SK-N-SH treated with all-trans-retinoic acid at 6 μM for 48 hours (cell line): Measurements from ENCODE around the gene RBKS.

ENCODE experiments used
- ATAC-seq: fragments of 200-7000 bp; cut with Tn5 transposase; 3 replicates; pipeline ENCODE4 v1.9.1; 2020; ENCODE audit warnings: mild to moderate bottlenecking, moderate library complexity
- ARNTL ChIP-seq: fragments of 450-650 bp; formaldehyde crosslinking; IDR thresholded peaks from 2 replicates; pipeline ENCODE4 v1.5.0; 2020; ENCODE audit warnings: low read depth, mild to moderate bottlenecking, moderate library complexity, borderline replicate concordance
- BACH2 ChIP-seq: fragments of 250-450 bp; sonication (Bioruptor Pico); IDR thresholded peaks from 2 replicates; pipeline ENCODE4 v1.9.0; 2021; ENCODE audit warnings: mild to moderate bottlenecking, borderline replicate concordance
- CSDC2 ChIP-seq: fragments of 250-450 bp; sonication (Bioruptor Pico); IDR thresholded peaks from 2 replicates; pipeline ENCODE4 v1.5.0; 2020; ENCODE audit warnings: mild to moderate bottlenecking, moderate library complexity
- ESRRG ChIP-seq: fragments of 250-450 bp; sonication (Bioruptor Pico); IDR thresholded peaks from 2 replicates; pipeline ENCODE4 v1.6.1; 2021; ENCODE audit warnings: mild to moderate bottlenecking
- GLIS3 ChIP-seq: fragments of 250-450 bp; sonication (Bioruptor Pico); IDR thresholded peaks from 2 replicates; pipeline ENCODE4 v1.5.0; 2020; ENCODE audit warnings: mild to moderate bottlenecking, moderate library complexity
- ISL1 ChIP-seq: fragments of 250-450 bp; sonication (Bioruptor Pico); IDR thresholded peaks from 2 replicates; pipeline ENCODE4 v2.1.2; 2022; ENCODE audit warnings: mild to moderate bottlenecking, moderate library complexity
- PPARA ChIP-seq: fragments of 250-450 bp; sonication (Bioruptor Pico); IDR thresholded peaks from 2 replicates; pipeline ENCODE4 v1.5.0; 2020; ENCODE audit warnings: mild to moderate bottlenecking, borderline replicate concordance
- SNAI2 ChIP-seq: fragments of 250-450 bp; sonication (Bioruptor Pico); IDR thresholded peaks from 2 replicates; pipeline ENCODE4 v1.5.0; 2020; ENCODE audit warnings: mild to moderate bottlenecking, moderate library complexity
- TCF4 ChIP-seq: fragments of 250-450 bp; sonication (Bioruptor Pico); IDR thresholded peaks from 2 replicates; pipeline ENCODE4 v1.8.0; 2021; ENCODE audit warnings: mild to moderate bottlenecking, moderate library complexity, borderline replicate concordance
- TOX ChIP-seq: fragments of 250-450 bp; sonication (Bioruptor Pico); IDR thresholded peaks from 2 replicates; pipeline ENCODE4 v1.8.0; 2021; ENCODE audit warnings: mild to moderate bottlenecking, moderate library complexity, borderline replicate concordance
- ZC3H10 ChIP-seq: fragments of 250-450 bp; sonication (Bioruptor Pico); IDR thresholded peaks from 2 replicates; pipeline ENCODE4 v1.5.1; 2021; ENCODE audit warnings: mild to moderate bottlenecking, moderate library complexity
- ZFP3 ChIP-seq: fragments of 250-450 bp; sonication (Bioruptor Pico); IDR thresholded peaks from 2 replicates; pipeline ENCODE4 v1.5.0; 2020; ENCODE audit warnings: mild to moderate bottlenecking, moderate library complexity
- ZNF565 ChIP-seq: fragments of 450-650 bp; formaldehyde crosslinking; conservative IDR thresholded peaks from 2 replicates; pipeline ENCODE4 v1.5.0; 2020; ENCODE audit warnings: low read depth, mild to moderate bottlenecking, moderate library complexity
- ZNF70 ChIP-seq: fragments of 450-650 bp; formaldehyde crosslinking; IDR thresholded peaks from 2 replicates; pipeline ENCODE4 v1.5.0; 2020; ENCODE audit warnings: mild to moderate bottlenecking, moderate library complexity
- ZNF8 ChIP-seq: fragments of 450-650 bp; formaldehyde crosslinking; IDR thresholded peaks from 2 replicates; pipeline ENCODE4 v1.5.0; 2020; ENCODE audit warnings: mild to moderate bottlenecking, moderate library complexity
- TF ChIP-seq, protein P1 (sequence below): fragments of 250-450 bp; sonication (Bioruptor Pico); IDR thresholded peaks from 2 replicates; pipeline ENCODE4 v1.8.0; 2020; ENCODE audit warnings: mild to moderate bottlenecking, moderate library complexity, borderline replicate concordance
- TF ChIP-seq, protein P2 (sequence below): fragments of 250-450 bp; sonication (Bioruptor Pico); IDR thresholded peaks from 2 replicates; pipeline ENCODE4 v1.5.1; 2021; ENCODE audit warnings: mild to moderate bottlenecking, moderate library complexity
- TF ChIP-seq, protein P3 (sequence below): fragments of 250-450 bp; sonication (Bioruptor Pico); IDR thresholded peaks from 2 replicates; pipeline ENCODE4 v1.5.0; 2020; ENCODE audit warnings: mild to moderate bottlenecking, moderate library complexity
- TF ChIP-seq, protein P4 (sequence below): fragments of 250-450 bp; sonication (Bioruptor Pico); IDR thresholded peaks from 2 replicates; pipeline ENCODE4 v1.8.0; 2021; ENCODE audit warnings: low read depth, mild to moderate bottlenecking, moderate library complexity, borderline replicate concordance
- TF ChIP-seq, protein P5 (sequence below): fragments of 250-450 bp; sonication (Bioruptor Pico); IDR thresholded peaks from 2 replicates; pipeline ENCODE4 v1.5.1; 2020; ENCODE audit warnings: low read depth, mild to moderate bottlenecking, moderate library complexity

RBKS gene

DNA sequence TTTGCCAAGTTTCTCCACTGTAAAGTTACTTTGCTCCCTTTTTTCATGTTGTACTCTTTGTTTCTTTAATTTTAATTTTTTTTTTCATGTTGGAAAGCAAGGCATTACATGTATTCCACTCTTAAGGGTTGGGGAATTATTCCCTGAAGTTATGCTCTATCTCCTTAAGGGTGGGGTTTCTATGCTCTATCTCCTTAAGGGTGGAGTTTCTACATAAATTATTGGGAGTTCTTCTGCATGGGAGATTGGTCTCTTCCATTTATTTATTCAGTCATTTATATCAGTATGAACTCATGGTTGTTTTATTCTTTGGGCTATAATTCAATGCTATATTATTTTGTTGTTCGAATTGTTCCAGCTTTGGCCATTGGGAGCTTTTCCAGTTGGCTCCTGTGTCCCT, 107.5 kb downstream of the RBKS start:
- TF ChIP-seq, protein P1, sequence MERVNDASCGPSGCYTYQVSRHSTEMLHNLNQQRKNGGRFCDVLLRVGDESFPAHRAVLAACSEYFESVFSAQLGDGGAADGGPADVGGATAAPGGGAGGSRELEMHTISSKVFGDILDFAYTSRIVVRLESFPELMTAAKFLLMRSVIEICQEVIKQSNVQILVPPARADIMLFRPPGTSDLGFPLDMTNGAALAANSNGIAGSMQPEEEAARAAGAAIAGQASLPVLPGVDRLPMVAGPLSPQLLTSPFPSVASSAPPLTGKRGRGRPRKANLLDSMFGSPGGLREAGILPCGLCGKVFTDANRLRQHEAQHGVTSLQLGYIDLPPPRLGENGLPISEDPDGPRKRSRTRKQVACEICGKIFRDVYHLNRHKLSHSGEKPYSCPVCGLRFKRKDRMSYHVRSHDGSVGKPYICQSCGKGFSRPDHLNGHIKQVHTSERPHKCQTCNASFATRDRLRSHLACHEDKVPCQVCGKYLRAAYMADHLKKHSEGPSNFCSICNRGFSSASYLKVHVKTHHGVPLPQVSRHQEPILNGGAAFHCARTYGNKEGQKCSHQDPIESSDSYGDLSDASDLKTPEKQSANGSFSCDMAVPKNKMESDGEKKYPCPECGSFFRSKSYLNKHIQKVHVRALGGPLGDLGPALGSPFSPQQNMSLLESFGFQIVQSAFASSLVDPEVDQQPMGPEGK = no peak
- TF ChIP-seq, protein P2, sequence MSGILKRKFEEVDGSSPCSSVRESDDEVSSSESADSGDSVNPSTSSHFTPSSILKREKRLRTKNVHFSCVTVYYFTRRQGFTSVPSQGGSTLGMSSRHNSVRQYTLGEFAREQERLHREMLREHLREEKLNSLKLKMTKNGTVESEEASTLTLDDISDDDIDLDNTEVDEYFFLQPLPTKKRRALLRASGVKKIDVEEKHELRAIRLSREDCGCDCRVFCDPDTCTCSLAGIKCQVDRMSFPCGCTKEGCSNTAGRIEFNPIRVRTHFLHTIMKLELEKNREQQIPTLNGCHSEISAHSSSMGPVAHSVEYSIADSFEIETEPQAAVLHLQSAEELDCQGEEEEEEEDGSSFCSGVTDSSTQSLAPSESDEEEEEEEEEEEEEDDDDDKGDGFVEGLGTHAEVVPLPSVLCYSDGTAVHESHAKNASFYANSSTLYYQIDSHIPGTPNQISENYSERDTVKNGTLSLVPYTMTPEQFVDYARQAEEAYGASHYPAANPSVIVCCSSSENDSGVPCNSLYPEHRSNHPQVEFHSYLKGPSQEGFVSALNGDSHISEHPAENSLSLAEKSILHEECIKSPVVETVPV (CRISPR knock-in tag) = no peak
- TF ChIP-seq ZNF8 (CRISPR knock-in tag) = no peak
- TF ChIP-seq CSDC2 (CRISPR knock-in tag) = no peak
- no peak for TF ChIP-seq SNAI2 (CRISPR knock-in tag)
- TF ChIP-seq ZNF70 (CRISPR knock-in tag) = no peak
- TF ChIP-seq, protein P3, sequence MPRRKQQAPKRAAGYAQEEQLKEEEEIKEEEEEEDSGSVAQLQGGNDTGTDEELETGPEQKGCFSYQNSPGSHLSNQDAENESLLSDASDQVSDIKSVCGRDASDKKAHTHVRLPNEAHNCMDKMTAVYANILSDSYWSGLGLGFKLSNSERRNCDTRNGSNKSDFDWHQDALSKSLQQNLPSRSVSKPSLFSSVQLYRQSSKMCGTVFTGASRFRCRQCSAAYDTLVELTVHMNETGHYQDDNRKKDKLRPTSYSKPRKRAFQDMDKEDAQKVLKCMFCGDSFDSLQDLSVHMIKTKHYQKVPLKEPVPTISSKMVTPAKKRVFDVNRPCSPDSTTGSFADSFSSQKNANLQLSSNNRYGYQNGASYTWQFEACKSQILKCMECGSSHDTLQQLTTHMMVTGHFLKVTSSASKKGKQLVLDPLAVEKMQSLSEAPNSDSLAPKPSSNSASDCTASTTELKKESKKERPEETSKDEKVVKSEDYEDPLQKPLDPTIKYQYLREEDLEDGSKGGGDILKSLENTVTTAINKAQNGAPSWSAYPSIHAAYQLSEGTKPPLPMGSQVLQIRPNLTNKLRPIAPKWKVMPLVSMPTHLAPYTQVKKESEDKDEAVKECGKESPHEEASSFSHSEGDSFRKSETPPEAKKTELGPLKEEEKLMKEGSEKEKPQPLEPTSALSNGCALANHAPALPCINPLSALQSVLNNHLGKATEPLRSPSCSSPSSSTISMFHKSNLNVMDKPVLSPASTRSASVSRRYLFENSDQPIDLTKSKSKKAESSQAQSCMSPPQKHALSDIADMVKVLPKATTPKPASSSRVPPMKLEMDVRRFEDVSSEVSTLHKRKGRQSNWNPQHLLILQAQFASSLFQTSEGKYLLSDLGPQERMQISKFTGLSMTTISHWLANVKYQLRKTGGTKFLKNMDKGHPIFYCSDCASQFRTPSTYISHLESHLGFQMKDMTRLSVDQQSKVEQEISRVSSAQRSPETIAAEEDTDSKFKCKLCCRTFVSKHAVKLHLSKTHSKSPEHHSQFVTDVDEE (CRISPR knock-in tag) = no peak
- TF ChIP-seq PPARA = no peak
- TF ChIP-seq TOX (CRISPR knock-in tag) = no peak
- TF ChIP-seq ZC3H10 (CRISPR knock-in tag) = no peak
- TF ChIP-seq ARNTL (CRISPR knock-in tag) = no peak
- TF ChIP-seq, protein P4, sequence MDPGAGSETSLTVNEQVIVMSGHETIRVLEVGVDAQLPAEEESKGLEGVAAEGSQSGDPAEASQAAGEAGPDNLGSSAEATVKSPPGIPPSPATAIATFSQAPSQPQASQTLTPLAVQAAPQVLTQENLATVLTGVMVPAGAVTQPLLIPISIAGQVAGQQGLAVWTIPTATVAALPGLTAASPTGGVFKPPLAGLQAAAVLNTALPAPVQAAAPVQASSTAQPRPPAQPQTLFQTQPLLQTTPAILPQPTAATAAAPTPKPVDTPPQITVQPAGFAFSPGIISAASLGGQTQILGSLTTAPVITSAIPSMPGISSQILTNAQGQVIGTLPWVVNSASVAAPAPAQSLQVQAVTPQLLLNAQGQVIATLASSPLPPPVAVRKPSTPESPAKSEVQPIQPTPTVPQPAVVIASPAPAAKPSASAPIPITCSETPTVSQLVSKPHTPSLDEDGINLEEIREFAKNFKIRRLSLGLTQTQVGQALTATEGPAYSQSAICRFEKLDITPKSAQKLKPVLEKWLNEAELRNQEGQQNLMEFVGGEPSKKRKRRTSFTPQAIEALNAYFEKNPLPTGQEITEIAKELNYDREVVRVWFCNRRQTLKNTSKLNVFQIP (CRISPR knock-in tag) = no peak
- no peak for ATAC-seq

DNA sequence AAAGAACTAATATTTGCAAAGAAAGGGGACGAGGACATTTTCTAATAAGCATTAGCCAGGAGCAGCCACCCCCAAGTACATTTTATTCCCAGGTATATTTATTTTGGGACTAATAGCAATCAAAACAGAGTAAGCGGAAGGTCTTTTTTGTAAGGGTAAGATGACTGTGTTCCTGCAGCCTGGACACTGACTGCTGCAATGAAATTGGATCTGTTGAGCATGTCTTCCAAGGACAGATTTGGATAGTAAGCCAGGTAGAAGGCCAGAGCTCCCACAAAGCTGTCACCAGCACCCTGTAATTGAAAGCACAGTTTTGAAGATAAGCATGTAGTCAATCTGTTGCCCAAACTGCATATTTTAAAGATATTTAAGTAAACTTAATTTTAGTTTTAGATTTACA, 108.7 kb downstream of the RBKS start:
- ATAC-seq = peak; percentile 37; the same call in 1 of the 3 replicates
- no peak for TF ChIP-seq ZNF70 (CRISPR knock-in tag)
- TF ChIP-seq, protein P2 (CRISPR knock-in tag) = no peak
- TF ChIP-seq PPARA = no peak
- no peak for TF ChIP-seq ISL1 (CRISPR knock-in tag)
- TF ChIP-seq TCF4 (CRISPR knock-in tag) = no peak
- no peak for TF ChIP-seq ARNTL (CRISPR knock-in tag)
- TF ChIP-seq ZNF8 (CRISPR knock-in tag) = no peak

DNA sequence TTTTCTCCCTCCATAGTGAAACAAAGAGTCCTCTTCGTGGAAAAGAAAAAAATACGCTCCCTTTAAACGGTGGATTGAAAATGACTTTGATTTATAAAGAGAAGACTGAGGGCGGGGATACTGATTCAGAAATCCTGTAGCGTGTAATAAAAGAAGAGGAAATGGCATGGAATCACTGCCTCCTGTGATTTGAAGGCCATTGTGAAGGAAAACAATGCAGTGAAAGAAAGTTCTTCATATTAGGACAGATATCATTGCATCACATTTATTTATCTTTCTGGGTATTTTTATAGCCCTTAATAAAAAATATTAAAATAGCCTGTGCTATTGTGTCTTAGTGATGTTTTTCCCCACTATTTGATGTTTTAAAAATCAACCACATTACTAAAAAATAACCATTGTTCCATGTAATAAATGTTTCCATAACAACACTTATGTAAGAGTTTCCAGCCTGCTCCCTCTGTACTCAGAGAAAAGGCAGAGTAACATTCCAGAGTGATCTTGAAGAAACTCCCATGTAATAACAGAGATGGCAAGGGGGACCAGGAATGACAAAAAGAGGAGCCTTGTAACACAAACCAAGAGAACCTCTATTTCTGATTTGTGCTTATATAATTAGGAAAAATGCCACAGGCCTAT, 110.7 kb downstream of the RBKS start:
- ATAC-seq = no peak
- TF ChIP-seq BACH2 (CRISPR knock-in tag) (no peak), TOX (CRISPR knock-in tag) (no peak), ZFP3 (no peak), ZC3H10 (CRISPR knock-in tag) (no peak), ESRRG (CRISPR knock-in tag) (no peak), GLIS3 (CRISPR knock-in tag) (no peak), ZNF565 (CRISPR knock-in tag) (no peak)
- TF ChIP-seq, protein P5, sequence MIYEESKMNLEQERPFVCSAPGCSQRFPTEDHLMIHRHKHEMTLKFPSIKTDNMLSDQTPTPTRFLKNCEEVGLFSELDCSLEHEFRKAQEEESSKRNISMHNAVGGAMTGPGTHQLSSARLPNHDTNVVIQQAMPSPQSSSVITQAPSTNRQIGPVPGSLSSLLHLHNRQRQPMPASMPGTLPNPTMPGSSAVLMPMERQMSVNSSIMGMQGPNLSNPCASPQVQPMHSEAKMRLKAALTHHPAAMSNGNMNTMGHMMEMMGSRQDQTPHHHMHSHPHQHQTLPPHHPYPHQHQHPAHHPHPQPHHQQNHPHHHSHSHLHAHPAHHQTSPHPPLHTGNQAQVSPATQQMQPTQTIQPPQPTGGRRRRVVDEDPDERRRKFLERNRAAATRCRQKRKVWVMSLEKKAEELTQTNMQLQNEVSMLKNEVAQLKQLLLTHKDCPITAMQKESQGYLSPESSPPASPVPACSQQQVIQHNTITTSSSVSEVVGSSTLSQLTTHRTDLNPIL (CRISPR knock-in tag) = no peak
- TF ChIP-seq, protein P3 (CRISPR knock-in tag) = no peak
- TF ChIP-seq, protein P1 = no peak
